Measurements from ENCODE around the gene EARS2. TPM values are rescaled to one million over a fixed set of nuclear protein-coding genes. Genes with fewer than 3 reads are reported as not detected.

The EARS2 gene
- total RNA-seq, 1 experiment from 2014 or later: 32.4 TPM

- ChIA-PET CTCF (interaction anchor here (1.2 kb wide), 1 partner anchor 71 kb away, joined by 3 read pairs; no protein-coding TSS in a partner anchor), POLR2A (interaction anchor here (1.1 kb wide), 1 partner anchor 9 kb away, joined by 13 read pairs; no protein-coding TSS in a partner anchor)
- Mint-ChIP-seq H3K4me1 (ENCODE audit: low read depth, unreplicated experiment) (peaks cover 36% of the 10 kb centered on the region), H3K36me3 (ENCODE audit: insufficient read depth, unreplicated experiment) (peaks cover 45% of the 10 kb centered on the region), H3K4me3 (ENCODE audit: unreplicated experiment) (no peak overlapping the region), H3K9me3 (ENCODE audit: unreplicated experiment) (peaks cover 6% of the 10 kb centered on the region), H3K27ac (ENCODE audit: unreplicated experiment) (peak overlapping the region; percentile 58), H3K27me3 (ENCODE audit: insufficient read depth, unreplicated experiment) (no peaks in the 10 kb centered on the region)
- Histone ChIP-seq H3K36me3 (ENCODE audit: control insufficient read depth, insufficient read depth, low read length) (peaks cover 1% of the 10 kb centered on the region), H3K27me3 (replicated peaks; ENCODE audit: control insufficient read depth, insufficient read depth, low read length) (no peaks in the 10 kb centered on the region), H3K9me3 (no peaks in the 10 kb centered on the region), H3K4me1 (peaks cover 17% of the 10 kb centered on the region), H3K4me3 (ENCODE audit: low read depth, low read length) (no peak overlapping the region)
- intact Hi-C loops (cut with micrococcal nuclease; ENCODE audit: unreplicated experiment): no loop called here
- BruUV-seq (replicated peaks): no TSS peak
- no peak for DNase-seq
- no peak for TF ChIP-seq CTCF (IDR thresholded peaks at IDR 0.05; ENCODE audit: insufficient read depth in 1 of 2, low read depth in 1 of 2, low read length in 1 of 2, severe bottlenecking in 1 of 2, unreplicated experiment in 1 of 2)
These were observed 50.5 kb downstream of the EARS2 start for GRCh38 chr16:23506606-23506994.

GRCh38 chr16:23505671-23506605 is 51.2 kb downstream of the EARS2 start:
- Mint-ChIP-seq H3K9me3 (ENCODE audit: unreplicated experiment) (peaks cover 6% of the 10 kb centered on the region), H3K4me3 (ENCODE audit: unreplicated experiment) (no peak overlapping the region), H3K27me3 (ENCODE audit: insufficient read depth, unreplicated experiment) (no peaks in the 10 kb centered on the region), H3K36me3 (ENCODE audit: insufficient read depth, unreplicated experiment) (peaks cover 49% of the 10 kb centered on the region), H3K4me1 (ENCODE audit: low read depth, unreplicated experiment) (peaks cover 32% of the 10 kb centered on the region), H3K27ac (ENCODE audit: unreplicated experiment) (peak overlapping the region; percentile 58)
- ChIA-PET POLR2A (interaction anchor here (1.1 kb wide), 1 partner anchor 9 kb away, joined by 13 read pairs; no protein-coding TSS in a partner anchor), CTCF (interaction anchor here (1.2 kb wide), 1 partner anchor 70 kb away, joined by 3 read pairs; no protein-coding TSS in a partner anchor)
- TF ChIP-seq CTCF (IDR thresholded peaks at IDR 0.05; ENCODE audit: insufficient read depth in 1 of 2, low read depth in 1 of 2, low read length in 1 of 2, severe bottlenecking in 1 of 2, unreplicated experiment in 1 of 2): no peak
- no peak for DNase-seq
- BruUV-seq (replicated peaks): no TSS peak
- no peaks in the 10 kb centered on the region for H3K9me3 ChIP-seq
- H3K4me1 ChIP-seq: peaks cover 17% of the 10 kb centered on the region
- no peak overlapping the region for H3K4me3 ChIP-seq (ENCODE audit: low read depth, low read length)
- no peaks in the 10 kb centered on the region for H3K27me3 ChIP-seq (replicated peaks; ENCODE audit: control insufficient read depth, insufficient read depth, low read length)
- peaks cover 1% of the 10 kb centered on the region for H3K36me3 ChIP-seq (ENCODE audit: control insufficient read depth, insufficient read depth, low read length)
- intact Hi-C loops (cut with micrococcal nuclease; ENCODE audit: unreplicated experiment): no loop called here

- no peak for TF ChIP-seq CTCF (IDR thresholded peaks at IDR 0.05; ENCODE audit: insufficient read depth in 1 of 2, low read depth in 1 of 2, low read length in 1 of 2, severe bottlenecking in 1 of 2, unreplicated experiment in 1 of 2)
- Mint-ChIP-seq H3K9me3 (ENCODE audit: unreplicated experiment) (peaks cover 6% of the 10 kb centered on the region), H3K27me3 (ENCODE audit: insufficient read depth, unreplicated experiment) (no peaks in the 10 kb centered on the region), H3K27ac (ENCODE audit: unreplicated experiment) (no peak overlapping the region), H3K36me3 (ENCODE audit: insufficient read depth, unreplicated experiment) (peaks cover 49% of the 10 kb centered on the region), H3K4me3 (ENCODE audit: unreplicated experiment) (no peak overlapping the region), H3K4me1 (ENCODE audit: low read depth, unreplicated experiment) (peaks cover 26% of the 10 kb centered on the region)
- Histone ChIP-seq H3K36me3 (ENCODE audit: control insufficient read depth, insufficient read depth, low read length) (peaks cover 1% of the 10 kb centered on the region), H3K4me3 (ENCODE audit: low read depth, low read length) (no peak overlapping the region), H3K9me3 (no peaks in the 10 kb centered on the region), H3K27me3 (replicated peaks; ENCODE audit: control insufficient read depth, insufficient read depth, low read length) (no peaks in the 10 kb centered on the region), H3K4me1 (peaks cover 17% of the 10 kb centered on the region)
- intact Hi-C loops (cut with micrococcal nuclease; ENCODE audit: unreplicated experiment): no loop called here
- DNase-seq: no peak
- ChIA-PET POLR2A (interaction anchor here (1.1 kb wide), 1 partner anchor 8 kb away, joined by 13 read pairs; no protein-coding TSS in a partner anchor), CTCF (interaction anchor here (1.2 kb wide), 1 partner anchor 70 kb away, joined by 3 read pairs; no protein-coding TSS in a partner anchor)
- no TSS peak for BruUV-seq (replicated peaks)
These were observed 51.9 kb downstream of the EARS2 start for GRCh38 chr16:23505180-23505665.

Measured in Caco-2 (cell line).